HG03139 (cell line): ENCODE results near the gene ZNF780B.

Experiments used
- ATAC-seq: cut with Tn5 transposase; IDR thresholded peaks from one replicate; pipeline ENCODE4 v1.9.1; 2021; ENCODE audit not compliant: unreplicated experiment

Gene ZNF780B

DNA sequence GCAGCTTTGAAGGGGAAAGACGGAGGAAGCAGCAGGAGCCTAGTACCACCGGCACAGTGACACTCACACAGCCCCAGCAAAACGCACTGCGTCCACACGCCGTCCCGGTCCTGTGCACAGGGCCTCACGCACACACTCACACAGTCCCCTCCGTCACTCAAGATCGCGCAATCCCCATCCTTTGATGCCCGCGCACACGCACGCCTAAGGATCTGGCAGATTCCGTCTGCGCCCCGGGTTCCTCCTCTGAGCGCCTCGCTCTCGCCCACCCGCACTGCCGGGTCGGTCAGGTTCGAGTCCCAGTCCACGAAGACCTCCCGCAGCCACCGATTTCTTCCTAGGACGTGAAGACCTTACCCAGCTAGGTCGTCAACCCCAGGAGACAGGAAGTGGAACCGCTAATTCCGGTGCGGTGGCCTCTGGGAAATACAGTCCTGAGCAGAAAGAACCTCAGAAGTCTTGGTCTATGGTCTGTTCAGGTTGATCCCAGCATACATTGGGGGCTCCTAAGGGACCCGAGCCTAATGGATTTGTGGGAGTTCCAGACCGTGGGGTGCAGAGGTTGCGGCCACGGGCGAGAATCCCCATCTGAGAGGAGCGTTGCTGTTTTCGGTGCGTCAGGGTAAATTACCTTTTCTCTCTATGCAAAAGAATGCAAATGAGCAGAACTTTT, at the start of gene ZNF780B:
Gene ZNF780B, minus strand, starts transcription at position 400 of the 673 bp plus-strand sequence. CDS start 5,899 bp downstream, outside the sequence.
- ATAC-seq = peak; percentile 61

DNA sequence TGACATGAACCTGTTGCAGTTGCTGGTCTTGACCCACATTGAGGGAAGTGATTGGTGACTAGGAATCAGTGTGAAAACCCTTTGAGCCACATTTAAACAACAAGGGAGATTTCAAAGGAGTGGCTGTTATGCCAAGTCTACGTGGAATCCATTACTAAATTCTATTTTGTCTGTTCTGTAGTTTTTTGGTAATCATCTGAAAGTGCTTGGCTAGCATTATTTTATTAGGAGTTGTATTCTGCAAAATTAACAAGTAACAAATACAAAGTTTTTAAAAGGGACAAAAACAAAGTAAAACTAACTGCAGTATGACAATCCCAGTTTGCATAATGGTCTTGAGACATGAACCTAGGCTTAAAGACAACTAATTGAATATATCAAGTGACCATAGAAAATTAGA, 48.7 kb upstream of the ZNF780B start:
- ATAC-seq = no peak

DNA sequence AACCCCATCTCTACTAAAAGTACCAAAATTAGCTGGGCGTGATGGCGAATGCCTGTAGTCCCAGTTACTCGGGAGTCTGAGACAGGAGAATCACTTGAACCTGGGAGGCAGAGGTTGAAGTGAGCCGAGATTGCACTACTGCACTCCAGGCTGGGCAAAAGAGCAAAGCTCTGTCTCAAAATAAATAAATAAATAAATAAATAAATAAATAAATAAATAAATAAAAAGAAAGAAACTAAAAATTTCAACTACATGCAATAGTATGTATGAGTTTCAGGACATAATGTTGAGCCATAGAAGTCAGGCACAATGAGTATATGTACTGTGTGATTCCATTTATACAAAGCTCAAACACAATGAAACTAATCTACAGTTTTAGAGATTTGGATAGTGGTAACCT, 47.6 kb upstream of the ZNF780B start:
- no peak for ATAC-seq

DNA sequence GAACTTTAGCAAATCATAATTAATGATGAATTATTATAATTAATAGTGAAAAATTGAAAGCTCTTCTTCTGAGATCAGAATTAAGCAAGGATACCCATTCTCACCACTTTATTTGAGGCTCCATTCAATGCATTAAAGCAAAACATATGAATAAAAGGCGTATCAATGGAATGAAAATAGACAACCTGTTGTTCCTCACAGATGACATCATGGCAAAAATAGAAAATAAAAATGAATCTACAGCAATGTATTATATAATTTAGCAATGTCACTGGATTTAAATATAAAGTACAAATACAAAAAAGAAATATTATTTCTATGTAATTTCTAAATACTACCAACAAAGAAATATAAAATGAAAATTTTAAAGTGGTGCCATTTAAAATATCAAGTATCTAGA, 45.8 kb upstream of the ZNF780B start:
- no peak for ATAC-seq

DNA sequence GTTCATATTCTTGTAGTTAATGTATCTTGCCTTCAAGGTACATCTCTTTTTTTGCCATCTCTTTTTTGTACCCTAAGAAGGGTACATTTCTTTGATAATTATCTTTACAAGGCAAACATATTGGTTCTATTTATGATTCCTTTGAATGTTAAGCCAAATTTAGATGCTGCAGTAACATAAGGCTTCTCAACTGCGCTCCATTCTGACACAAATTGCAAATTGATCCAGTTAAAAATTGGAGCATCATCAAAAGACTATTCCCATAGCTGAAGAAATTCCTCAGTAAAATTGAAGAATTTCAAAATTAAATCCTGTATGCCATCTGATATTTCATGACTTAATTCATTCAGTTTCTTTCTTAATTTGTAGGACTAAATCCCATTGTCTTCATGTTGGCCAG, 37.4 kb upstream of the ZNF780B start:
- no peak for ATAC-seq

DNA sequence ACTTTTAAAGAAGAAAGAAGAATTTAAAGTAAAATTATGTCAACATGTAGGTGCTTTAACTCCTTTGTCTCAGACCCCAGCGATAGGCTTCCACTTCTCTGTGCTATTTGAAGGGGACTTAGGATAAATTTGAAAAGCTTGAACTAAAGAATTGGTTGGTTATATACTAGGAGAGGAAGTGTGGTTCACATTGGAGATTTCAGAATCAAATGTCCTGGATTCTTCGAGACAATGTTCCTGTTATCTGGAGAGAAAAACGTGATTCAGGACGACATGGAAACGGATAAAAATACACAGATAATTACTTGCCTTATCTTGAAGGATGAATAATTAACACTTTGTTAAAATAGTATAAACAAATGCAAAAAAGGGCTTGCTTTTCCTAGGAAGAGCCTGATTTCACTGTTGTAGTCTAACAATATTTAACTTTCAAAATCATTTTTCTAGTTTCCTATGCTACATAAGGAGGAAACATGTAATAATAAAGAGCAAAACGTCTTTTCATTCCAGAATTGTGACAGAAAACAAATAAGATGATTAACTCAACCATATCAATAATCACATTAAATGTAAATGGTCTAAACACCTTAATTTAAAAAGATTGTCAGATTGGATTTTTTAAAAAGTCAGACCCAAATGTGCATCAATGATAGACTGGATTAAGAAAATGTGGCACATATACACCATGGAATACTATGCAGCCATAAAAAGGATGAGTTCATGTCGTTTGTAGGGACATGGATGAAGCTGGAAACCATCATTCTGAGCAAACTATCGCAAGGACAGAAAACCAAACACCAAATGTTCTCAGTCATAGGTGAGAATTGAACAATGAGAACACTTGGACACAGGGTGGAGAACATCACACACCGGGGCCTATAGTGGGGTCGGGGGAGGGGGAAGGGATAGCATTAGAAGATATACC, 35.4 kb upstream of the ZNF780B start:
- ATAC-seq = no peak

DNA sequence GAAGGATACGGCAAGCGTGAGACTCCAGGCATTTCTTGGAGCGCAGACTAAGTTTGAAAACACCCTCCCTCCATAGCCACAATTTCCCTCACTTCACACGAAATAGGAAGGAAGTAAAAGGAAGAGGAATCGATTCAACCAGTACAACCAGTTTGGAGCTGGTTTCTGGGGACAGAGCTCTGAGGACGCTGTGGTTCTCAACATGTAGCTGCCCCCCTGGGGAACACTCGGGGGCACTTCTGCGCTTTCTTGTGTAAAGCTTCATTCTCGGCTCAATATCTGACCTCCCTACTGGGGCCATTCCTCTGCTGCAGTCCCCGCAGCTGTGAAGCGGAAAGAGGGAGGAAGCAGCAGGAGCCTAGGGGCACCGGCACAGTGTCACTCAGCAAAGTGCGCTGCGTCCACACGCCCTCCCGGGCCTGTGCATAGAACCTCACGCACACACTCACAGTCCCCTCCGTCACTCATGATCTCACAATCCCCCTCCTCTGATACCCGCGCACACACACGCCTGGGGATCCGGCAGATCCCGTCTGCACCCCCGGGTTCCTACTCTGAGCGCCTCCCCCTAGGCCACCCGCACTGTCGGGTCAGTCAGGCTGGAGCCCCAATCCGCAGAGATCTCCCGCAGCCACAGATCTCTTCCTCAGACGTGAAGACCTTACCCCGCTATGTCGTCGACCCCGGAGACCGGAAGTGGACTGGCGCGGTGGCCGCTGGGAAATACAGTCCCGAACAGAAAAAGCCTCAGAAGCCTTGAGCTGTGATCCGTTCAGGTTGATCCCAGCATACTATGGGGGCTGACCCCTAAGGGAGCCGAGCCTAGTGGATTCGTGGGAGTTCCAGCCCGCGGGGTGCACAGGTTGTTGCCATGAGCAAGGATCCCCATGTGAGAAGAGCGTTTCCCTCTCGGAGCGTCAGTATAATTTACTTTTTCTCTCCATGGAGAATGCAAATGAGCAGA, 34.5 kb upstream of the ZNF780B start, which contains the start of gene ZNF780A:
Gene ZNF780A, minus strand, starts transcription at position 703 of the 964 bp plus-strand sequence. CDS start 6,190 bp downstream, outside the sequence.
- ATAC-seq = peak; percentile 55

DNA sequence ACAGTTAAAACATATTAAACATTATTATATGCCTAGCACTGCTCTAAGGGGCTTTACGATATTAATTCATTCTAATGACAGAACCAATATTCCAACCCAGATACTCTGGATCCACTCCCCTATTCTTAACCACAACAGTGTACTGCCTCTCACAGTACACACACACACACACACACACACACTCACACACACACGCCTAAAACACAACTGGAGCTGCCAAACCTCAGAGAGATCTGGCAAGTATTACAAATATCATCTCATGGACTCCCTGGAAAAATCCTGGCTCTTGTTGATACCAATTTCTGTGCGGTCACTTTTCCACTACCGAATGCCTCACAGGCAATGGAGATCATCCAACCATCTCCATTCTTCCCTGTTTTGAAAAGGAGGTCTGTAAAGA, 33.4 kb upstream of the ZNF780B start:
- ATAC-seq = no peak

DNA sequence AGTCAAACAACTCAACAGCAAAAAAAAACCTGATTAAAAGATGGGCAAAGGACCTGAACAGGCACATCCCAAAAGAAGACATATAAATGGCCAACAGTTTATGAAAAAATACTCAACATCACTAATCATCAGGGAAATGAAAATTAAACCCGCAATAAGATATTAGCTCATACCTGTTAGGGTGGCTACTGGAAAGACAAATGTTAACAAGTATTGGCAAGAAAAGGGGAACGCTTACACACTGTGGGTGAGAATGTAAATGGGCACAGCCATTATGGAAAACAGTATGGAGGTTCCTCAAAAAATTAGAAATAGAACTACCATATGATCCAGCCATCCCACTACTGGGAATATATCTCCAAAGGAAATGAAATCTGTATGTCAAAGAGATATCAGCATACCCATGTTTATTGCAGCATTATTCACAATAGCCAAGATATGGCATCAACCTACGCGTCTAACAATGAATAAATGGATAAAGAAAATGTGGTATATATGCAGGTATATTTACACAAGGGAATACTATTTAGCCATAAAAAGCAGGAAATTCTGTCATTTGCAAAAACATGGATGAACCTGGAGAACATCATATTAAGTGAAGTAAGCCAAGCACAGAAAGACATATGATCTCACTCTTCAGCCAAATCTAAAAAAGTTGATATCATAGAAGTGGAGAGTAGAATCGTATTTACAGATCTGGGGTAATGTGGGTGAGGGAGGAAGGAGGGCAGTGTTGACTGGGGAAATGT, 32.4 kb upstream of the ZNF780B start:
- ATAC-seq = no peak

DNA sequence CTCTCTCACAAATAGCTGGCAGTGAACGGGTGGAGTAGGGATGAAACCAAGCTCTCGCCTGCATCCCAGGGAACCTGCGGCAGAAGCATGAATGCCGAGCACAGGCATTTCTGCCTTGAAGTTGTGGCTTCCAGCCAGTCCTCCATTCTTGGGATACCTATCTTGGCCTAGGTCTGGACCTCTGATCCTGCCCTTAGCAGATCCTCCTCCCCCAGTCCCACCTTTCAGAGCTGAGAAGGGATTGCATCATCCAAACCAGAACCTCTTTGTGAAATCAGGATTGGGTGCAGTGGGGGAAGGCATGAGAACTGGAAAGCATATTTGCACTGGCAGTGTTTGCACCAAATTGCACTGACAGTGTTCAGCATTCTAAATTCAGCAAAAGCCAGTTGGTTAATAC, 28.9 kb upstream of the ZNF780B start:
- ATAC-seq = no peak

DNA sequence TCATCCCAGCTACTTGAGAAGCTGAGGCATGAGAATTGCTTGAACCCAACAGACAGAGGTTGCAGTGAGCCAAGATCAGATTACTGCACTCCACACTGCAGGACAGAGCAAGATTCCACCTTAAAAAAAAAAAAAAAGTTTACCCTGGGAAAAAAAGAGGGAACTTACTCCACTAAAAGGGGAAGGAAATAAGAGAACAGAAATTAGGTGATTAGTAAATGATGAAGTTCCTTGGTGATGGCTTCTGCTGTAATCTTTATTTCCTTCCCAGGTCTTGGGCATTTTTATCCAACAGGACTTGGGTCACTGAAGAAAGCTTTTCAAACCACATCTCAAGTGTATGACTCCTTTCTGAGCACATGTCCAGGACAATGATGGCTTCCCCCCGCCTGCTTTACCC, 25.4 kb upstream of the ZNF780B start:
- ATAC-seq = no peak

DNA sequence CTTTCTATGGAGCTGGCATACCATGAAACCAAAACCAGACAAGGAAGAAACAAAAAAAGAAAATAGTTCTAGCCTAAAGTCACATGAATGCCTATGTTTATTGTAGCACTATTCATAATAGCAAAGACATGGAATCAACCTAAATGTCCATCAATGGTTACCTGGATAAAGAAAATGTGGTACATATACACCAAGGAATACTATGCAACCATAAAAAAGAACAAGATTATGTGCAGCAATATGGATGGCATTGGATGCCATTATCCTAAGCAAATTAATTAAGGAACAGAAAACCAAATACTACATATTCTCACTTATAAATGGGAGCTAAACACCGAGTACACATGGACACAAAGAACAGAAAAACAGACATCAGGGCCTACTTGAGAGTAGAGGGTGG, 24.3 kb upstream of the ZNF780B start:
- ATAC-seq = no peak

DNA sequence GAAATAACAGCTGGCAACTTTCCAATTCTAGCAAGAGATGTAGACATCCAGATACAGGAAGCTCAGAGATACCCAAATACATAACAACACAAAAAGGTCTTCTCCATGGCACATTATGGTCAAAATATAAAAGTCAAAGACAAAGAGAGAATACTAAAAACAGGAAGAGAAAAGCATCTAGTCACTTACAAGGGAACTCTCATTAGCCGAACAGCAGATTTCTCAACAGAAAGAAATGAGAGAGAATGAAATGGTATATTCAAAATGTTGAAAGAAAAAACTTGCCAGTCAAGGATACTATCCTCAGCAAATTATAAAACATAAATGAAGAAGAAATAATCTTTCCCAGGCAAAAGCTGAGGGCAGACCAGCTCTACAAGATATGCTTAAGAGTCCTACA, 22.3 kb upstream of the ZNF780B start:
- no peak for ATAC-seq

DNA sequence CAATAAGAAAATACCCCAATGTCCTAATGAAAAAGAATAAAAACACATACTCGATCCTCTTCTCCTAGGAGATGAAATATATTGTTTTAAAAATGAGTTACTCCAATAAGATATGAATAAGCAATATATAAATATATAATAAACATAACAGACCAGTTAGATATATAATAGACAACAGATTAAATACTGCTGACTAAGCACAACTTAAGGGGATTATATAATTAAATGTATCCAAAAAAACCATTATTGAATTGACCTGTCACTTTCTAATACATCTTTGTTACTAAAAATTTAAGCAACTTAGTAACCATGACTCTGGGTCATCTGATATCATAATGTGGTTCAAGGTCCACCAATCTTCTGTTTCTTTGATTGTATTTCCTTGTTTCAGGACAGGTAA, 14.0 kb upstream of the ZNF780B start:
- ATAC-seq = no peak

DNA sequence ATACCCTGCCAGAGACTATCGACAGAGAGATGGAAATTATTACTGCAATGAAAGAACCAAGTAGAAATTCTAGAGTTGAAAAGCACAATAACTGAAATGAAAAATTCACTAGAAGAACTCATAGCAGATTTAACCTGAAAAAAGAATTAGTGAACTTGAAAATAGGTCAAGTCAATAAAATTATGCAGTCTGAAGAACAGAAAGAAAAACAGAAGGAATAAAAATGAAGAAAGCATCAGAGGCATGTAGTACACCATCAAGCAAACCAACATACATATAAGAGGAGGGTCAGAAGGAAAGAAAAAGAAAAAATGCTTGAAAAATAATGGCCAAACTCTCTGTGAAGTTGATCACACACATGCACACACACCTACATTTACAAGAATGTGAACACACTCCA, 3.6 kb upstream of the ZNF780B start:
- ATAC-seq = no peak

DNA sequence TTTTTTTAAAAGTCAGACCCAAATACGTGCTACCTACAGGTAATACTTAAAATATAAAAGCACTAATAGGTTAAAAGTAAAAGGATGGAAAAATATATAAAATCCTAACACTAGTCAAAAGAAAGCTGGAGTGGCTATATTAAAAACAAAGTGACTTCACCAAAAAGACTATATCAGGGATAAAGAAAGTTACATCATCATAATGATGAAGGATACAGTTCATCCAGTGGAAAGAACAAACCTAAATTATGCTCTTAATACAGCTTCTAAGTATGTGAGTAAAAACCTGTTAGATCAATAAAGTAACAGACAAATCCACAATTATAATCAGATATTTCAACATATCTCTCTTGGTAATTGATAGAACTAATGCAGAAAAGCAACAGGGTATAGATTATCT, 1.1 kb upstream of the ZNF780B start:
- ATAC-seq = no peak

DNA sequence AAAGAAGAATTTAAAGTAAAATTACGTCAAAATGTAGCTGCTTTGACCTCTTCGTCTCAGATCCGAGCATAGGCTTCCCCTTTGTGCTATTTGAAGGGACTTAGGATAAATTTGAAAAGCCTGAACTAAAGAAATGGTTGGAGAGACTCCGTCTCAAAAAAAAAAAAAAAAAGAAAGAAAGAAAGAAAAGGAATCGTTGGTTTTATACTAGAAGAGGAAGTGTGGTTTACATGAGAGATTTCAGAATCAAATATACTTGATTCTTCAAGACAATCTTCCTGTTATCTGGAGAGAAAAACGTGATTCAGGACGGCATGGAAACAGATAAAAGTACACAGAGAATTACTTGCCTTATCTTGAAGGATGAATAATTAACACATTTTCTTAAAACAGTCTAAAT, 474 bp upstream of the ZNF780B start:
- no peak for ATAC-seq

DNA sequence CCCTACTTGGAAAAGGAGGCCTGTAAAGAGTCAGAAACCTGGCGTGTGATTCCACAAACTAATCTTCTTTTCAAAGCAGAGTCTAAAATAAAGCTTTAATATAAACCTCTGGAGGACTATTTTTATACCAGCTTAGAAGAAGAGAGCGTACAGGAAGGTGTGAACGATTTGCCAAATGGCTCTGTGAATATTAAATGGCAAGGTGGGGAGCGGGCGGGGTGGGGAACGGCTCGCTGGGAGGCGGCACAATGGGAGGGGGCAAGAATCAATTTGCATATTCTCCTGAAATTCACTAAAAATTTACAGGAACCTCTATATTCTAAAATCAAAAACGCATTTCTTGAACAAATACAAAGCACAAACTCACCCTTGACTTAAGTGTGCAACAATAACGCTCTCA, 982 bp downstream of the ZNF780B start:
- no peak for ATAC-seq

DNA sequence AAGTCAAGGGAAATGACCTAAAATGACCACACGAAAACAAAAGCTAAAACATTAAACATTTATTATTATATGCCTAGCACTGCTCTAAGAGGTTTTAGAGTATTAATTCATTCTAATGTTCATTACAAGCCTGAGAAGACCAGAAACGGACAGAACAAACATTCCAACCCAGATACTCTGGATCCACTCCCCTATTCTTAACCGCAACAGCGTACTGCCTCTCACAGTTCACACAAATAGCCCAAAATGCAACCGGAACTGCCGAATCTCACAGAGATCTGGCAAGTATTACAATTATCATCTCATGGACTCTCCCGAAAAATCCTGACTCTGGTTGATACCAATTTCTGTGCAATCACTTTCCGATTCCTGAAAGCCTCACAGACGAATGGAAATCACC, 1.4 kb downstream of the ZNF780B start:
- ATAC-seq = no peak

DNA sequence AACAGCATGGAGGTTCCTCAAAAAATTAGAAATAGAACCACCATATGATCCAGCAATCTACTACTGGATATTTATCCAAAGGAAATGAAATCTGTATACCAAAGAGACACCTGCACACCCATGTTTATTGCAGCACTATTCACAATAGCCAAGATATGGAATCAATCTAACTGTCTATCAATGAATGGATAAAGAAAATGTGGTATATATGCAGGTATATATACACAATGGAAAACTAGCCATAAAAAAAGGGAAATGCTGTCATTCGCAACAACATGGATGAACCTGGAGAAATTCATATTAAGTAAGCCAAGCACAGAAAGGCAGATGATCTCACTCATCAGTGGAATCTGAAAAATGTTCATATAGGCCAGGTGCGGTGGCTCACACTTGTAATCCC, 2.5 kb downstream of the ZNF780B start:
- no peak for ATAC-seq
